GM23338 (cell line): ENCODE data around the gene RCBTB2. TPM values are rescaled to one million over a fixed set of nuclear protein-coding genes. Genes with fewer than 3 reads are reported as not detected.

Experiments
- ATAC-seq: fragments of 200-7000 bp; cut with Tn5 transposase; 3 replicates; pipeline ENCODE4 v1.9.1; 2020
- DNase-seq: peaks from one replicate; pipeline ENCODE4 v3.0.0-alpha.2; 2015; ENCODE audit warnings: low spot score
- H2AFZ ChIP-seq: fragments of 200-600 bp; sonication (generic); 2 replicates; pipeline ENCODE4 v1.8.0; 2016; ENCODE audit warnings: antibody characterized with exemption, mild to moderate bottlenecking, moderate library complexity
- H3F3A ChIP-seq: fragments of 200-600 bp; sonication (generic); replicated peaks from 2 replicates; pipeline ENCODE4 v1.8.0; 2017; ENCODE audit warnings: antibody characterized with exemption, mixed run types, low read depth
- H3K27ac ChIP-seq: fragments of 200-600 bp; sonication (generic); 2 replicates; pipeline ENCODE4 v1.6.1; 2016; ENCODE audit warnings: low read depth
- H3K27me3 ChIP-seq: fragments of 200-600 bp; sonication (generic); 2 replicates; pipeline ENCODE4 v1.8.0; 2016; ENCODE audit warnings: mild to moderate bottlenecking, mixed run types, moderate library complexity; ENCODE audit not compliant: insufficient read depth
- H3K36me3 ChIP-seq: fragments of 200-600 bp; sonication (generic); 2 replicates; pipeline ENCODE4 v1.8.0; 2016; ENCODE audit warnings: mild to moderate bottlenecking; ENCODE audit not compliant: insufficient read depth
- H3K4me1 ChIP-seq: fragments of 200-600 bp; sonication (generic); 2 replicates; pipeline ENCODE4 v1.8.0; 2016; ENCODE audit warnings: mild to moderate bottlenecking, moderate library complexity; ENCODE audit not compliant: insufficient read depth
- H3K4me2 ChIP-seq: fragments of 200-600 bp; sonication (generic); 2 replicates; pipeline ENCODE4 v1.7.1; 2017; ENCODE audit warnings: mixed run types
- H3K4me3 ChIP-seq: fragments of 200-600 bp; sonication (generic); 2 replicates; pipeline ENCODE4 v1.6.1; 2016; ENCODE audit warnings: mixed run types
- H3K79me2 ChIP-seq: fragments of 200-600 bp; sonication (generic); replicated peaks from 2 replicates; pipeline ENCODE4 v1.8.0; 2017; ENCODE audit warnings: mild to moderate bottlenecking; ENCODE audit not compliant: insufficient read depth
- H3K9me2 ChIP-seq: fragments of 200-600 bp; sonication (generic); 2 replicates; pipeline ENCODE4 v1.8.0; 2017; ENCODE audit not compliant: insufficient read depth
- H4K20me1 ChIP-seq: fragments of 200-600 bp; sonication (generic); replicated peaks from 2 replicates; pipeline ENCODE4 v1.8.0; 2017; ENCODE audit warnings: mild to moderate bottlenecking; ENCODE audit not compliant: insufficient read depth
- H3K27ac Mint-ChIP-seq: 2 replicates; pipeline ENCODE4 v1.8.0; 2020; ENCODE audit warnings: inconsistent platforms, mild to moderate bottlenecking, moderate library complexity, mixed read lengths
- H3K27me3 Mint-ChIP-seq: 3 replicates; pipeline ENCODE4 v1.8.0; 2022; ENCODE audit warnings: low read depth, mild to moderate bottlenecking, moderate library complexity, mixed read lengths, inconsistent platforms; ENCODE audit not compliant: insufficient read depth, poor library complexity
- H3K36me3 Mint-ChIP-seq: 3 replicates; pipeline ENCODE4 v1.8.0; 2021; ENCODE audit warnings: low read depth, mild to moderate bottlenecking, inconsistent platforms, moderate library complexity, mixed read lengths
- H3K4me1 Mint-ChIP-seq: 3 replicates; pipeline ENCODE4 v1.8.0; 2020; ENCODE audit warnings: mild to moderate bottlenecking, inconsistent platforms, mixed read lengths
- H3K4me3 Mint-ChIP-seq: 3 replicates; pipeline ENCODE4 v1.8.0; 2021; ENCODE audit warnings: moderate library complexity, mild to moderate bottlenecking, inconsistent platforms, mixed read lengths
- H3K9me3 Mint-ChIP-seq: 3 replicates; pipeline ENCODE4 v1.8.0; 2020; ENCODE audit warnings: moderate library complexity, mild to moderate bottlenecking, inconsistent platforms, mixed read lengths
- CREB1 ChIP-seq: fragments of 250-450 bp; sonication (Bioruptor Pico); IDR thresholded peaks from 2 replicates; pipeline ENCODE4 v1.5.0; 2020; ENCODE audit warnings: low read depth, mild to moderate bottlenecking, moderate library complexity
- CTCF ChIP-seq, 2 experiments: fragments of 200-600 bp in 1 of 2; sonication (generic) in 1 of 2; conservative IDR thresholded peaks; 2 replicates each; pipeline versions ENCODE4 v1.5.1 to v1.6.1; 2016 to 2017; ENCODE audit warnings: antibody characterized with exemption in 2 of 2, low read depth in 2 of 2, mild to moderate bottlenecking in 2 of 2, moderate library complexity in 1 of 2
- ETS1 ChIP-seq: IDR thresholded peaks from 2 replicates; pipeline ENCODE4 v1.6.1; 2016; ENCODE audit warnings: antibody characterized with exemption
- EZH2 ChIP-seq: fragments of 200-600 bp; sonication (generic); IDR thresholded peaks from one replicate; pipeline ENCODE4 v1.8.0; 2017; ENCODE audit warnings: antibody characterized with exemption, mild to moderate bottlenecking, low read depth; ENCODE audit not compliant: unreplicated experiment
- EZH2phosphoT487 ChIP-seq: fragments of 200-600 bp; sonication (generic); IDR thresholded peaks from one replicate; pipeline ENCODE4 v1.8.1; 2018; ENCODE audit warnings: antibody characterized with exemption; ENCODE audit not compliant: unreplicated experiment
- NANOG ChIP-seq: IDR thresholded peaks from 2 replicates; pipeline ENCODE4 v1.6.1; 2016; ENCODE audit warnings: antibody characterized with exemption, borderline replicate concordance
- POLR2AphosphoS5 ChIP-seq: IDR thresholded peaks from 2 replicates; pipeline ENCODE4 v1.6.1; 2016; ENCODE audit warnings: antibody characterized with exemption, low read depth
- REST ChIP-seq: IDR thresholded peaks from one replicate; pipeline ENCODE4 v1.6.1; 2018; ENCODE audit warnings: antibody characterized with exemption; ENCODE audit not compliant: unreplicated experiment
- ZNF114 ChIP-seq: fragments of 250-450 bp; sonication (Bioruptor Pico); IDR thresholded peaks from 2 replicates; pipeline ENCODE4 v1.5.0; 2020; ENCODE audit warnings: mild to moderate bottlenecking, moderate library complexity
- ZNF462 ChIP-seq: fragments of 250-450 bp; sonication (Bioruptor Pico); IDR thresholded peaks from 2 replicates; pipeline ENCODE4 v1.5.0; 2020; ENCODE audit warnings: mild to moderate bottlenecking, moderate library complexity
- polyA plus RNA-seq: library from polyadenylated mRNA; unstranded; fragments of >200 nt; fragmentation: Nextera tagmentation; extraction: Ambion mirVana; gene quantifications from 2 replicates; pipeline ENCODE4 v1.2.1, GENCODE V29; 2016
- total RNA-seq: library from RNA; depleted of rRNA; stranded (reverse); fragments of >200 nt; shearing (Covaris generic); gene quantifications from 2 replicates; pipeline ENCODE4 v1.2.3, GENCODE V29; 2014

Gene RCBTB2
- total and polyA plus RNA-seq, 2 experiments from 2014 or later = 8.1 to 20.8 TPM

GRCh38 chr13:48580896-48581295 is 48.0 kb upstream of the RCBTB2 start:
- ATAC-seq (no peak), DNase-seq (no peak)
- Histone ChIP-seq H3K79me2 (no peaks in the 10 kb centered on the region), H3F3A (no peaks in the 10 kb centered on the region), H3K27me3 (no peaks in the 10 kb centered on the region), H3K27ac (no peak overlapping the region), H2AFZ (no peak overlapping the region), H4K20me1 (no peaks in the 10 kb centered on the region), H3K4me1 (peaks cover 9% of the 10 kb centered on the region), H3K9me2 (peaks cover 10% of the 10 kb centered on the region), H3K4me3 (no peak overlapping the region), H3K4me2 (no peak overlapping the region), H3K36me3 (no peaks in the 10 kb centered on the region)
- H3K9me3 Mint-ChIP-seq = no peaks in the 10 kb centered on the region
- no peak overlapping the region for H3K4me3 Mint-ChIP-seq
- H3K4me1 Mint-ChIP-seq = peaks cover 5% of the 10 kb centered on the region
- H3K27ac Mint-ChIP-seq = no peak overlapping the region
- TF ChIP-seq EZH2 (no peak), EZH2phosphoT487 (no peak), POLR2AphosphoS5 (no peak), REST (no peak), ZNF114 (CRISPR knock-in tag) (no peak), ZNF462 (CRISPR knock-in tag) (no peak), CREB1 (CRISPR knock-in tag) (no peak), ETS1 (no peak), NANOG (no peak), CTCF (conservative IDR thresholded peaks at IDR 0.05; ENCODE audit: low read depth in 2 of 2) (no peak)
- no peaks in the 10 kb centered on the region for H3K36me3 Mint-ChIP-seq
- H3K27me3 Mint-ChIP-seq = peaks cover 5% of the 10 kb centered on the region
